ENCODE results near the gene RFNG. TPM values are rescaled to one million over a fixed set of nuclear protein-coding genes. Genes with fewer than 3 reads are reported as not detected.

RFNG gene
- total RNA-seq, 8 experiments from 2014 or later, result 19.3 to 38.6 (median 28.5) TPM

Other genes starting within 250 kb of the RFNG start
- gene GCGR, start 247.7 kb downstream of the RFNG start, total RNA-seq, result under 1 TPM in 4 of 8 experiments, not detected in 4; 0.14 to 0.66 (median 0.32) TPM
- 100 to 1,000 TPM in 4 of 8 experiments, 10 to 100 TPM in 4; 18.1 to 139 (median 101) TPM for gene MCRIP1, start 218.5 kb downstream of the RFNG start, total RNA-seq
- 1 to 10 TPM in 4 of 8 experiments, under 1 TPM in 3, not detected in 1; 0.73 to 1.3 (median 1.1) TPM for gene PPP1R27, start 216.8 kb downstream of the RFNG start, total RNA-seq
- gene P4HB, start 191.3 kb downstream of the RFNG start, total RNA-seq, result 100 to 1,000 TPM; 116 to 461 (median 257) TPM
- 100 to 1,000 TPM in 5 of 8 experiments, 10 to 100 TPM in 3; 44.7 to 276 (median 151) TPM for gene ARHGDIA, start 180.5 kb downstream of the RFNG start, total RNA-seq
- gene ALYREF, start 160.2 kb downstream of the RFNG start, total RNA-seq, result 100 to 1,000 TPM in 3 of 8 experiments, 10 to 100 TPM in 5; 52.7 to 176 (median 78.1) TPM
- 100 to 1,000 TPM in 6 of 8 experiments, 10 to 100 TPM in 2; 80.4 to 181 (median 120) TPM for gene ANAPC11, start 160.1 kb downstream of the RFNG start, total RNA-seq
- gene NPB, start 149.6 kb downstream of the RFNG start, total RNA-seq, result under 1 TPM in 7 of 8 experiments, not detected in 1; 0.15 to 0.92 (median 0.43) TPM
- 10 to 100 TPM; 11.3 to 40.6 (median 16.0) TPM for gene PCYT2, start 140.4 kb downstream of the RFNG start, total RNA-seq
- gene SIRT7, start 133.6 kb downstream of the RFNG start, total RNA-seq, result 10 to 100 TPM in 7 of 8 experiments, 1 to 10 TPM in 1; 7.2 to 37.9 (median 14.5) TPM
- 10 to 100 TPM in 5 of 8 experiments, 1 to 10 TPM in 3; 6.6 to 23.9 (median 15.4) TPM for gene MAFG, start 124.1 kb downstream of the RFNG start, total RNA-seq
- gene PYCR1, start 114.5 kb downstream of the RFNG start, total RNA-seq, result 10 to 100 TPM; 31.5 to 97.7 (median 54.0) TPM
- gene MYADML2, start 104.6 kb downstream of the RFNG start, total RNA-seq, result 1 to 10 TPM in 2 of 8 experiments, under 1 TPM in 6; 0.10 to 1.4 (median 0.47) TPM
- gene NOTUM, start 90.6 kb downstream of the RFNG start, total RNA-seq, result 1 to 10 TPM in 2 of 8 experiments, under 1 TPM in 4, not detected in 2; 0.08 to 1.3 (median 0.40) TPM
- 10 to 100 TPM; 17.3 to 35.1 (median 26.7) TPM for gene ASPSCR1, start 74.2 kb downstream of the RFNG start, total RNA-seq
- 100 to 1,000 TPM in 1 of 8 experiments, 10 to 100 TPM in 7; 40.6 to 116 (median 53.3) TPM for gene CENPX, start 28.9 kb downstream of the RFNG start, total RNA-seq
- 10 to 100 TPM in 5 of 8 experiments, 1 to 10 TPM in 3; 2.8 to 18.1 (median 10.7) TPM for gene LRRC45, start 28.5 kb downstream of the RFNG start, total RNA-seq
- 10 to 100 TPM in 6 of 8 experiments, 1 to 10 TPM in 2; 1.8 to 92.9 (median 52.3) TPM for gene RAC3, start 20.1 kb downstream of the RFNG start, total RNA-seq
- gene DCXR, start 14.1 kb downstream of the RFNG start, total RNA-seq, result 10 to 100 TPM; 55.7 to 94.5 (median 80.7) TPM
- gene GPS1, start 87 bp upstream of the RFNG start, total RNA-seq, result 10 to 100 TPM; 54.6 to 97.9 (median 78.2) TPM
- 10 to 100 TPM; 32.3 to 91.1 (median 47.2) TPM for gene DUS1L, start 14.0 kb upstream of the RFNG start, total RNA-seq
- 100 to 1,000 TPM in 4 of 8 experiments, 10 to 100 TPM in 4; 32.4 to 333 (median 89.0) TPM for gene FASN, start 46.4 kb upstream of the RFNG start, total RNA-seq
- gene CCDC57, start 161.0 kb upstream of the RFNG start, total RNA-seq, result 10 to 100 TPM; 13.6 to 68.8 (median 26.1) TPM
- 100 to 1,000 TPM in 2 of 8 experiments, 10 to 100 TPM in 5, 1 to 10 TPM in 1; 7.6 to 117 (median 16.2) TPM for gene SLC16A3, start 177.2 kb upstream of the RFNG start, total RNA-seq
- 100 to 1,000 TPM in 2 of 8 experiments, 10 to 100 TPM in 6; 24.1 to 109 (median 43.9) TPM for gene CSNK1D, start 221.9 kb upstream of the RFNG start, total RNA-seq

Measured in motor neuron (in vitro differentiated cells).